Endothelial cell (in vitro differentiated cells): ENCODE measurements around the gene ZNF292. TPM values are rescaled to one million over a fixed set of nuclear protein-coding genes. Genes with fewer than 3 reads are reported as not detected.

Experiments
- DNase-seq: peaks from one replicate; pipeline ENCODE4 v3.0.0; 2021; ENCODE audit warnings: low spot score
- H3K27ac Mint-ChIP-seq: one replicate; pipeline ENCODE4 v1.8.0; 2021; ENCODE audit warnings: mixed read lengths, inconsistent platforms; ENCODE audit not compliant: unreplicated experiment
- H3K27me3 Mint-ChIP-seq: one replicate; pipeline ENCODE4 v1.8.0; 2021; ENCODE audit warnings: mild to moderate bottlenecking, moderate library complexity, mixed read lengths, inconsistent platforms; ENCODE audit not compliant: unreplicated experiment
- H3K36me3 Mint-ChIP-seq: one replicate; pipeline ENCODE4 v1.8.0; 2021; ENCODE audit warnings: mild to moderate bottlenecking, low read depth, mixed read lengths, inconsistent platforms; ENCODE audit not compliant: unreplicated experiment
- H3K4me1 Mint-ChIP-seq: one replicate; pipeline ENCODE4 v1.8.0; 2021; ENCODE audit warnings: mild to moderate bottlenecking, mixed read lengths, inconsistent platforms; ENCODE audit not compliant: unreplicated experiment
- H3K4me3 Mint-ChIP-seq: one replicate; pipeline ENCODE4 v1.8.0; 2021; ENCODE audit warnings: mild to moderate bottlenecking, mixed read lengths, inconsistent platforms; ENCODE audit not compliant: unreplicated experiment
- H3K9me3 Mint-ChIP-seq: one replicate; pipeline ENCODE4 v1.8.0; 2021; ENCODE audit warnings: mixed read lengths, inconsistent platforms; ENCODE audit not compliant: unreplicated experiment
- CTCF ChIP-seq: fragments of 200-600 bp; sonication (generic); IDR thresholded peaks from one replicate; pipeline ENCODE4 v1.5.0; 2021; ENCODE audit warnings: antibody characterized with exemption; ENCODE audit not compliant: unreplicated experiment
- total RNA-seq: library from RNA; stranded (reverse); fragmentation: NEBNext Ultra II Directional; extraction: Animal tissue kit (Norgen Biotek cat#: 25700); gene quantifications from one replicate; pipeline ENCODE4 v1.2.1, GENCODE V29; 2021; ENCODE audit not compliant: unreplicated experiment

Gene ZNF292
- total RNA-seq, 1 donor from 2014 or later: 40.9 TPM

DNA sequence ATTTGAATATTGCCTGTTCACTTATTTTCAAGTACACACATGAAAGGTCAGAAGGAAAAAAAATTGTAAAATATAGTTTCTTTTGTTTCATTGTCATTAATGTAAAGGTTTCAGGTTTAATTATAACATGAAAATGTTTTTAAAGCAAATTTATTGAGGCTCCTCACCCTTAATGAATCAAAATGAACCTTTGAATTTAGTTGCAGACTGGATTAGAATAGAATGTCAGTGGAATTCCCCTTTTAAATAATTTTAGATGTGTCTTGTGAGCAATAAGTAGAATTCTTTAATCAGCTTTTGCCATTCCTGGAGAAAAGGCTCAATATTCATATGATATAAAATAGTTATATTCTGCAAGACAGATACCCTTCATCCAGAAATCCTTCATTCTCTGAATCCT lies 96.4 kb downstream of the ZNF292 start:
- Mint-ChIP-seq H3K9me3 (no peaks in the 10 kb centered on the region), H3K4me3 (no peak overlapping the region), H3K4me1 (no peaks in the 10 kb centered on the region), H3K36me3 (peaks cover 16% of the 10 kb centered on the region), H3K27ac (no peak overlapping the region), H3K27me3 (no peaks in the 10 kb centered on the region)
- TF ChIP-seq CTCF: no peak
- no peak for DNase-seq

DNA sequence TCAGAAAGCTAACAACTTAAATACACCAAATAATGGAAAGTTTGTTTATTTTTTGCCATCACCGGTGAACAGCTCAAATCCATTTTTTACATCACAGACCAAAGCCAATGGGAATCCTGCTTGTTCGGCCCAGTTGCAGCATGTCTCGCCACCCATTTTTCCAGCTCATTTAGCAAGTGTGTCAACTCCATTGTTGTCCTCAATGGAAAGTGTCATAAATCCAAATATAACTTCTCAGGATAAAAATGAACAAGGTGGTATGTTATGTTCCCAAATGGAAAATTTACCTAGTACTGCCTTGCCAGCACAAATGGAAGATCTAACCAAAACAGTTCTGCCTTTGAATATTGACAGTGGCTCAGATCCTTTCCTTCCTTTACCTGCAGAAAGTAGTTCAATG lies 101.7 kb downstream of the ZNF292 start:
- H3K4me3 Mint-ChIP-seq: no peak overlapping the region

DNA sequence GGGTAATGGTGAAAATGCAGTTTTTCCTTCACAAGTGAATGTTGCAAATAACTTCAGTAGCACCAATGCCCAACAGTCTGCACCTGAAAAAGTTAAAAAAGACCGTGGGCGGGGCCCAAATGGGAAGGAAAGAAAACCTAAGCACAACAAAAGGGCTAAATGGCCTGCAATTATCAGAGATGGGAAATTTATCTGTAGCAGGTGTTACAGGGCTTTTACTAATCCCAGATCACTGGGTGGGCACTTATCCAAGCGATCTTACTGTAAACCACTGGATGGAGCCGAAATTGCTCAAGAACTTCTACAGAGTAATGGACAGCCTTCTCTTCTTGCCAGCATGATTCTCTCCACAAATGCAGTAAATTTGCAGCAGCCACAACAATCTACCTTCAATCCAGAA lies 102.2 kb downstream of the ZNF292 start:
- H3K4me1 Mint-ChIP-seq: no peaks in the 10 kb centered on the region
- no peaks in the 10 kb centered on the region for H3K9me3 Mint-ChIP-seq
- no peak for TF ChIP-seq CTCF
- no peak for DNase-seq
- H3K4me3 Mint-ChIP-seq: no peak overlapping the region
- H3K36me3 Mint-ChIP-seq: peaks cover 29% of the 10 kb centered on the region
- no peaks in the 10 kb centered on the region for H3K27me3 Mint-ChIP-seq
- H3K27ac Mint-ChIP-seq: no peak overlapping the region

More for the DNA sequence above, 101.7 kb downstream of the ZNF292 start:
- TF ChIP-seq CTCF: no peak
- Mint-ChIP-seq H3K27me3 (no peaks in the 10 kb centered on the region), H3K36me3 (peaks cover 29% of the 10 kb centered on the region), H3K4me1 (no peaks in the 10 kb centered on the region), H3K9me3 (no peaks in the 10 kb centered on the region), H3K27ac (no peak overlapping the region)
- no peak for DNase-seq

DNA sequence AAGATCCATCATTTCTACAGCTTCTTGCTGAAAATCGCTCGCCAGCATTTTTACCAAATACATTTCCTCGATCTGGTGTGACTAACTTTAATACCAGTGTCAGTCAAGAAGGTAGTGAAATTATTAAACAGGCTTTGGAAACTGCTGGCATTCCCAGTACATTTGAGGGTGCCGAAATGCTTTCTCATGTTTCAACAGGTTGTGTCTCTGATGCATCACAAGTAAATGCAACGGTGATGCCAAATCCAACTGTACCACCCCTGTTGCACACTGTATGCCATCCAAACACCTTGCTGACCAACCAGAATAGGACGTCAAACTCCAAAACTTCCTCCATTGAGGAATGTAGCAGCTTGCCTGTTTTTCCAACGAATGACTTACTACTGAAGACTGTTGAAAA lies 102.6 kb downstream of the ZNF292 start:
- Mint-ChIP-seq H3K4me1 (no peaks in the 10 kb centered on the region), H3K27ac (no peak overlapping the region), H3K36me3 (peaks cover 29% of the 10 kb centered on the region), H3K27me3 (no peaks in the 10 kb centered on the region), H3K4me3 (no peak overlapping the region), H3K9me3 (no peaks in the 10 kb centered on the region)
- no peak for TF ChIP-seq CTCF
- DNase-seq: no peak

- Mint-ChIP-seq H3K4me3 (no peak overlapping the region), H3K36me3 (peaks cover 25% of the 10 kb centered on the region), H3K9me3 (no peaks in the 10 kb centered on the region), H3K4me1 (no peaks in the 10 kb centered on the region), H3K27ac (no peak overlapping the region), H3K27me3 (no peaks in the 10 kb centered on the region)
- TF ChIP-seq CTCF: no peak
- no peak for DNase-seq
Measured at GRCh38 chr6:87259791-87260190, 104.4 kb downstream of the ZNF292 start.
